ENCODE data around the gene AIG1. TPM values are rescaled to one million over a fixed set of nuclear protein-coding genes. Genes with fewer than 3 reads are reported as not detected.

AIG1 gene
- total and polyA plus RNA-seq, 2 of the 13 experiments (the other 11 are each of a cell fraction or from before 2014, with no cell fraction given): 115 to 197 TPM

DNA sequence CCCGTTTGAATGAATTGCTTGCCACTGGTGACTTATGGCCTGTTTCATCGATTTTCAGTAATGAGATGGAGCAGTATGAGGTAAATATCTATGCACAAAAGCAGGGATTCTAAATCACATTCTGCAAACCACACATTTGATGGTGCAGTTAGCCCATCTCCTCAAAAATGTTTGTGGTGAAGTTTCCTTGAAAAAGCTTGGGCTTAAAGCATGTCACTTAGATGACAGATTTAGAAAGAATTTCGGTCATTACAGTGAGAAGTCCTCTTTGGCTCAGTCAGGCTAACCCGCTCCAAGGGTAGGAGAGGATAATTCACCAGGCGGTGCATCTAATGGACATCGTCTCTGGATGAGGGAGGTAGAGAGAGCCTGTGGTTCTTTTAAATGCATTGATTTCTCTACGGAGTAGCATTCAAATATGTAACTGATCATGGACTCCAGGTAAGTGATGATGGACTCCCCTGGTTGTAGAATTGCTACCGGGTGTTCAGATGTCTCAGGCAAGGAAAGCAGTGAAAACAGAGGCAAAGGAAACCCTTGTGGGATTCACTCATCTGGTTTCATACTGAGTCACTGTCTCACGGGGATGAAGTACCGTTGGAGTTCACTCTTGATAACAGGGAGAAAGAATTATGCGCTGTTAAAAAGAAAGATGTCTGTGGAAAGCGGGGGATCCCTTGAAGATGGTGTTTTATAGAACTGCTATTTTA lies 65.3 kb downstream of the AIG1 start:
- no peaks in the 10 kb centered on the region for H3K27me3 ChIP-seq (ENCODE audit: control insufficient read depth in 1 of 2, insufficient read depth in 2 of 2, low read length in 2 of 2)
- H3K4me3 ChIP-seq (replicated peaks in 1 of 3; ENCODE audit: insufficient read depth in 1 of 3, low read depth in 2 of 3, low read length in 3 of 3): no peak overlapping the region
- intact Hi-C loops (cut with micrococcal nuclease; ENCODE audit: unreplicated experiment) (no loop called here), in situ Hi-C loops (cut with HindIII; ENCODE audit: extremely low pct_ligation_motif_present, low pct_unique_long_range_greater_than_20kb) (no loop called here)
- no peak overlapping the region for H3K4me2 ChIP-seq (ENCODE audit: low read depth, low read length)
- DNase-seq (ENCODE audit: low spot score) (no peak), ATAC-seq (no peak), FAIRE-seq (no peak)
- H3K79me2 ChIP-seq (ENCODE audit: insufficient read depth, low read length): no peaks in the 10 kb centered on the region
- H3K9me3 ChIP-seq (ENCODE audit: low read length): peaks cover 10% of the 10 kb centered on the region; the same call in 1 of the 2 replicates
- POLR2A ChIA-PET: no interaction called here
- WGBS (ENCODE audit: low lambda C conversion rate): 97% methylated on average over 12 of the region's 12 CpGs
- H4K20me1 ChIP-seq (ENCODE audit: insufficient read depth, low read length): no peaks in the 10 kb centered on the region
- no peaks in the 10 kb centered on the region for H3K4me1 ChIP-seq (ENCODE audit: insufficient read depth, low read length)
- no peak overlapping the region for H3K27ac ChIP-seq (ENCODE audit: extremely low read length, insufficient read depth, low read length)
- no peak for TF ChIP-seq ZNF513 (CRISPR knock-in tag; conservative IDR thresholded peaks at IDR 0.05)
- TF ChIP-seq ZBTB34 (CRISPR knock-in tag; IDR thresholded peaks at IDR 0.05): no peak
- peaks cover 0 to 5% of the 10 kb centered on the region in 2 experiments; a peak in 3 of 5 replicates for H3K36me3 ChIP-seq (replicated peaks in 1 of 2; ENCODE audit: control insufficient read depth in 1 of 2, insufficient read depth in 2 of 2, low read length in 2 of 2)
- H2AFZ ChIP-seq (ENCODE audit: low read length): no peak overlapping the region
- CTCF ChIA-PET (ENCODE audit: low intra/inter-chr PET ratio, low total read pairs): no interaction called here
- BruUV-seq (replicated peaks): no TSS peak
- H3K9ac ChIP-seq (ENCODE audit: insufficient read depth, low read depth, low read length): no peak overlapping the region

DNA sequence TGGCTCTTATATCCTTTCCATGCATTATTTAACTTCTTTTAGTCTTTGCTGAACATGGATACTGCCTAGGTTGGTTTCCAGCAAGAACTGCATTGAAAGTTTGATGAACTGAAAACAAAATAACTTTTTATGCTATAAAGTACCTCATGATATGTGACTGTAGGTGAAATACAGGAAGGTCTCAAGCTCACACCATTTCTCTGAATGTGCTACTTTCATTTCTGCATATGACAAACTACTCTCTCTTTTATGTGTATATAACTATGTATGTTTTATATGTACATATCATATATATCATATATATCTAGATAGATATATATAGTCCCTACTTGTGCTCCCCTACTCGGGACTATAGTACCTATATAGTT lies 65.9 kb downstream of the AIG1 start:
- H2AFZ ChIP-seq (ENCODE audit: low read length): no peak overlapping the region
- peaks cover 8% of the 10 kb centered on the region; the same call in 1 of the 2 replicates for H3K9me3 ChIP-seq (ENCODE audit: low read length)
- no peak for ATAC-seq
- H3K27ac ChIP-seq (ENCODE audit: extremely low read length, insufficient read depth, low read length): no peak overlapping the region
- H3K4me3 ChIP-seq (replicated peaks in 1 of 3; ENCODE audit: insufficient read depth in 1 of 3, low read depth in 2 of 3, low read length in 3 of 3): no peak overlapping the region
- intact Hi-C loops (cut with micrococcal nuclease; ENCODE audit: unreplicated experiment) (no loop called here), in situ Hi-C loops (cut with HindIII; ENCODE audit: extremely low pct_ligation_motif_present, low pct_unique_long_range_greater_than_20kb) (no loop called here)
- H3K36me3 ChIP-seq (replicated peaks in 1 of 2; ENCODE audit: control insufficient read depth in 1 of 2, insufficient read depth in 2 of 2, low read length in 2 of 2): peaks cover 0 to 5% of the 10 kb centered on the region in 2 experiments; a peak in 3 of 5 replicates
- no peaks in the 10 kb centered on the region for H3K4me1 ChIP-seq (ENCODE audit: insufficient read depth, low read length)
- no peaks in the 10 kb centered on the region for H3K27me3 ChIP-seq (ENCODE audit: control insufficient read depth in 1 of 2, insufficient read depth in 2 of 2, low read length in 2 of 2)
- ChIA-PET CTCF (ENCODE audit: low intra/inter-chr PET ratio, low total read pairs) (no interaction called here), POLR2A (no interaction called here)
- DNase-seq (ENCODE audit: low spot score): no peak
- TF ChIP-seq, protein P1, sequence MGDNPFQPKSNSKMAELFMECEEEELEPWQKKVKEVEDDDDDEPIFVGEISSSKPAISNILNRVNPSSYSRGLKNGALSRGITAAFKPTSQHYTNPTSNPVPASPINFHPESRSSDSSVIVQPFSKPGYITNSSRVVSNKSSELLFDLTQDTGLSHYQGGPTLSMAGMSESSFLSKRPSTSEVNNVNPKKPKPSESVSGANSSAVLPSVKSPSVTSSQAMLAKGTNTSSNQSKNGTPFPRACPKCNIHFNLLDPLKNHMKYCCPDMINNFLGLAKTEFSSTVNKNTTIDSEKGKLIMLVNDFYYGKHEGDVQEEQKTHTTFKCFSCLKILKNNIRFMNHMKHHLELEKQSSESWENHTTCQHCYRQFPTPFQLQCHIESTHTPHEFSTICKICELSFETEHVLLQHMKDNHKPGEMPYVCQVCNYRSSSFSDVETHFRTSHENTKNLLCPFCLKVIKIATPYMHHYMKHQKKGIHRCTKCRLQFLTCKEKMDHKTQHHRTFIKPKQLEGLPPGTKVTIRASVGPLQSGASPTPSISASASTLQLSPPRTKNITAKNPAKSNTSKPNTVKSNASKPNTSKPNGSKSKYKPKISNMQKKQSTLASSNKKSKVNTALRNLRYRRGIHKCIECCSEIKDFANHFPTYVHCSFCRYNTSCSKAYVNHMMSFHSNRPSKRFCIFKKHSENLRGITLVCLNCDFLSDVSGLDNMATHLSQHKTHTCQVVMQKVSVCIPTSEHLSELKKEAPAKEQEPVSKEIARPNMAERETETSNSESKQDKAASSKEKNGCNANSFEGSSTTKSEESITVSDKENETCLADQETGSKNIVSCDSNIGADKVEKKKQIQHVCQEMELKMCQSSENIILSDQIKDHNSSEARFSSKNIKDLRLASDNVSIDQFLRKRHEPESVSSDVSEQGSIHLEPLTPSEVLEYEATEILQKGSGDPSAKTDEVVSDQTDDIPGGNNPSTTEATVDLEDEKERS (CRISPR knock-in tag; IDR thresholded peaks at IDR 0.05): no peak
- TF ChIP-seq, protein P2, sequence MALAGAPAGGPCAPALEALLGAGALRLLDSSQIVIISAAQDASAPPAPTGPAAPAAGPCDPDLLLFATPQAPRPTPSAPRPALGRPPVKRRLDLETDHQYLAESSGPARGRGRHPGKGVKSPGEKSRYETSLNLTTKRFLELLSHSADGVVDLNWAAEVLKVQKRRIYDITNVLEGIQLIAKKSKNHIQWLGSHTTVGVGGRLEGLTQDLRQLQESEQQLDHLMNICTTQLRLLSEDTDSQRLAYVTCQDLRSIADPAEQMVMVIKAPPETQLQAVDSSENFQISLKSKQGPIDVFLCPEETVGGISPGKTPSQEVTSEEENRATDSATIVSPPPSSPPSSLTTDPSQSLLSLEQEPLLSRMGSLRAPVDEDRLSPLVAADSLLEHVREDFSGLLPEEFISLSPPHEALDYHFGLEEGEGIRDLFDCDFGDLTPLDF (CRISPR knock-in tag; IDR thresholded peaks at IDR 0.05): no peak
- TF ChIP-seq ZSCAN20 (CRISPR knock-in tag; IDR thresholded peaks at IDR 0.05; ENCODE audit: borderline replicate concordance): no peak
- FAIRE-seq: no peak
- no peaks in the 10 kb centered on the region for H4K20me1 ChIP-seq (ENCODE audit: insufficient read depth, low read length)
- BruUV-seq (replicated peaks): no TSS peak
- no peaks in the 10 kb centered on the region for H3K79me2 ChIP-seq (ENCODE audit: insufficient read depth, low read length)
- H3K9ac ChIP-seq (ENCODE audit: insufficient read depth, low read depth, low read length): no peak overlapping the region
- 100% methylated on average over 1 of the region's 1 CpG for WGBS (ENCODE audit: low lambda C conversion rate)
- no peak overlapping the region for H3K4me2 ChIP-seq (ENCODE audit: low read depth, low read length)

All from HepG2 (cell line).